IMR-90 (cell line): ENCODE data around the gene AMY1A. TPM values are rescaled to one million over a fixed set of nuclear protein-coding genes. Genes with fewer than 3 reads are reported as not detected.
"Not testable (repeated sequence)": the region's sequence is repeated elsewhere in the genome, so short reads cannot be mapped to it uniquely, and the experiment has no call there.

Experiments
- ATAC-seq: fragments of 200-7000 bp; cut with Tn5 transposase; 2 replicates; pipeline ENCODE4 v1.9.1; 2020; ENCODE audit warnings: low read depth, mild to moderate bottlenecking, moderate library complexity
- BruUV-seq: library from RNA; stranded (reverse); fragments of 400-500 nt; replicated peaks from 2 replicates; lab custom pipeline; 2021; lab: Mats Ljungman, UMichigan
- CTCF ChIA-PET: fragments of 300-600 bp; formaldehyde crosslinking; extraction: SDS; loops from one replicate; lab custom pipeline; 2021; ENCODE audit warnings: antibody characterized with exemption; lab: Yijun Ruan, JAX
- POLR2A ChIA-PET: fragments of 300-600 bp; sonication (Branson Sonifier 250); formaldehyde crosslinking; loops from one replicate; lab custom pipeline; 2022; ENCODE audit warnings: antibody characterized with exemption; ENCODE audit not compliant: unreplicated experiment; lab: Charles Lee
- DNase-seq: peaks from one replicate; pipeline ENCODE4 v3.0.0; 2013
- H2AFZ ChIP-seq: replicated peaks from 2 replicates; pipeline ENCODE3; 2013; ENCODE audit warnings: low read length, mild to moderate bottlenecking; ENCODE audit not compliant: poor library complexity
- H2AK5ac ChIP-seq: 2 replicates; pipeline ENCODE4 v1.6.1; 2013; ENCODE audit warnings: low read depth, low read length, inconsistent platforms
- H2AK9ac ChIP-seq: replicated peaks from 2 replicates; pipeline ENCODE3; 2013; ENCODE audit warnings: mild to moderate bottlenecking, low read depth, low read length, moderate library complexity; ENCODE audit not compliant: poor library complexity
- H2BK120ac ChIP-seq: 2 replicates; pipeline ENCODE4 v1.6.1; 2013; ENCODE audit warnings: low read depth, low read length, inconsistent platforms
- H2BK15ac ChIP-seq: 3 replicates; pipeline ENCODE4 v1.6.1; 2013; ENCODE audit warnings: low read depth, low read length, inconsistent platforms
- H2BK20ac ChIP-seq: 2 replicates; pipeline ENCODE4 v1.6.1; 2013; ENCODE audit warnings: low read depth, mild to moderate bottlenecking, inconsistent platforms, low read length, moderate library complexity
- H2BK5ac ChIP-seq: 2 replicates; pipeline ENCODE4 v1.6.1; 2013; ENCODE audit warnings: mild to moderate bottlenecking, low read depth, low read length, inconsistent platforms; ENCODE audit not compliant: poor library complexity, severe bottlenecking
- H3K14ac ChIP-seq: replicated peaks from 2 replicates; pipeline ENCODE4 v1.6.1; 2013; ENCODE audit warnings: low read depth, low read length, inconsistent platforms
- H3K18ac ChIP-seq: 2 replicates; pipeline ENCODE4 v1.6.1; 2013; ENCODE audit warnings: low read depth, low read length, control low read depth
- H3K23ac ChIP-seq: 2 replicates; pipeline ENCODE4 v1.6.1; 2013; ENCODE audit warnings: low read depth, low read length, inconsistent platforms
- H3K27ac ChIP-seq: 2 replicates; pipeline ENCODE4 v1.5.1; 2013; ENCODE audit warnings: mild to moderate bottlenecking, control low read depth, low read length; ENCODE audit not compliant: insufficient read depth
- H3K27me3 ChIP-seq: 2 replicates; pipeline ENCODE4 v1.6.1; 2013; ENCODE audit warnings: low read length; ENCODE audit not compliant: control insufficient read depth, insufficient read depth
- H3K36me3 ChIP-seq: 2 replicates; pipeline ENCODE4 v1.6.1; 2013; ENCODE audit warnings: low read length, mixed read lengths; ENCODE audit not compliant: control insufficient read depth, insufficient read depth
- H3K4ac ChIP-seq: 2 replicates; pipeline ENCODE4 v1.6.1; 2013; ENCODE audit warnings: low read depth, low read length, inconsistent platforms
- H3K4me1 ChIP-seq: 2 replicates; pipeline ENCODE4 v1.6.1; 2013; ENCODE audit warnings: low read length, mixed read lengths; ENCODE audit not compliant: control insufficient read depth, insufficient read depth
- H3K4me2 ChIP-seq: 2 replicates; pipeline ENCODE4 v1.6.1; 2013; ENCODE audit warnings: low read depth, mild to moderate bottlenecking, control low read depth, low read length, moderate library complexity
- H3K4me3 ChIP-seq: 2 replicates; pipeline ENCODE4 v1.5.1; 2013; ENCODE audit warnings: low read depth, mild to moderate bottlenecking, control low read depth, low read length, moderate library complexity; ENCODE audit not compliant: insufficient read depth
- H3K56ac ChIP-seq: 2 replicates; pipeline ENCODE4 v1.6.1; 2013; ENCODE audit warnings: low read length, inconsistent platforms; ENCODE audit not compliant: insufficient read depth; ENCODE audit errors: extremely low read depth
- H3K79me1 ChIP-seq, 2 experiments: 2 replicates each; pipeline ENCODE4 v1.6.1; 2013; ENCODE audit warnings: low read length in 2 of 2, inconsistent platforms in 1 of 2, low read depth in 1 of 2
- H3K9ac ChIP-seq: 2 replicates; pipeline ENCODE4 v1.6.1; 2013; ENCODE audit warnings: low read depth, low read length, control low read depth
- H3K9me1 ChIP-seq: 2 replicates; pipeline ENCODE4 v1.6.1; 2013; ENCODE audit warnings: low read length, inconsistent platforms; ENCODE audit not compliant: insufficient read depth
- H3K9me3 ChIP-seq: 2 replicates; pipeline ENCODE4 v1.6.1; 2013; ENCODE audit warnings: low read length; ENCODE audit not compliant: control insufficient read depth, insufficient read depth
- H4K20me1 ChIP-seq: 2 replicates; pipeline ENCODE4 v1.6.1; 2013; ENCODE audit warnings: low read length, inconsistent platforms; ENCODE audit not compliant: insufficient read depth
- H4K5ac ChIP-seq: 2 replicates; pipeline ENCODE4 v1.6.1; 2013; ENCODE audit warnings: mild to moderate bottlenecking, low read depth, low read length, control low read depth
- H4K8ac ChIP-seq, 2 experiments: 2 replicates each; pipeline ENCODE4 v1.6.1; 2013; ENCODE audit warnings: low read depth in 2 of 2, low read length in 2 of 2, control low read depth in 1 of 2, inconsistent platforms in 1 of 2
- H4K91ac ChIP-seq: 2 replicates; pipeline ENCODE4 v1.6.1; 2013; ENCODE audit warnings: low read depth, low read length, inconsistent platforms; ENCODE audit not compliant: insufficient read depth
- WGBS, 2 experiments: methylation state at CpG; one replicate each; pipeline versions ENCODE4 v1.1.5 to v1.1.7; 2013; ENCODE audit warnings: missing lambda C conversion rate in 2 of 2; ENCODE audit not compliant: insufficient read length in 1 of 2; ENCODE audit errors: extremely low coverage in 2 of 2; 5-methylcytosine and 5-hydroxymethylcytosine counted together
- dilution Hi-C: fragments of 300-500 bp; cut with HindIII; formaldehyde crosslinking; loops from one replicate; pipeline ENCODE4 v1.14.3; 2018; ENCODE audit warnings: low sequenced_read_pairs; ENCODE audit not compliant: unreplicated experiment
- in situ Hi-C: fragments of 300-500 bp; cut with MboI; formaldehyde crosslinking; loops from 3 replicates; pipeline ENCODE4 v1.14.3; 2019; ENCODE audit warnings: low sequenced_read_pairs, inconsistent platforms, mixed read lengths
- intact Hi-C: fragments of 100-400 bp; cut with micrococcal nuclease; formaldehyde crosslinking; loops from 2 replicates; pipeline ENCODE4 v1.10.0; 2022
- polyA plus RNA-seq, 3 experiments: library from polyadenylated mRNA; depleted of rRNA; stranded (reverse); fragments of >200 nt; gene quantifications; 2 replicates each; pipeline ENCODE4 v1.2.3, GENCODE V29; 2012; ENCODE audit warnings: low replicate concordance in 1 of 3
- total RNA-seq: library from RNA; depleted of rRNA; stranded (reverse); fragments of >200 nt; gene quantifications from 2 replicates; pipeline ENCODE4 v1.2.3, GENCODE V29; 2012

Gene AMY1A
- total and polyA plus RNA-seq, 2 of the 4 experiments (the other 2 are of a cell fraction) = not detected

DNA sequence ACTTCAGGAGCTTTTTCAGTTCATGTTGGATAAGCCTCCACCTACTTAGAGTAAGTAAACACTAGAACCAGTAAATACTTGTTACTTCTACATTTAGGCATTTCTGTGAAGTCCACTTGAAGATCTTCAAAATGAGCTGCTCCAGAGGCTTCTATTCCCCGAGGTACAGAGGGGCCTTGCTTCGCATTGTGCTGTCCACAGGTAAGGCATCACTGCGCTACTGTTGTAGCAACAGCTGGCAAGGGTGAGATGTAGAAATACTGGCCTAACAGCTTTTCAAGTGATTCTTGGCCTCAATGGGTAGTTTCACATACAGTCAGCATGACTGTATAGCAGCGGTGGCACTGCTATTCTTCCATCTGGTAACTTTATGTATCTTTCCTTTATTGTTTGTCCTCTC is 4.7 kb upstream of the AMY1A start:
- CTCF ChIA-PET, ATAC-seq, H4K91ac ChIP-seq: not testable (repeated sequence)

GRCh38 chr1:103654133-103654532 is 1.4 kb upstream of the AMY1A start:
- H3K4me1 ChIP-seq, H3K27ac ChIP-seq, H2AK5ac ChIP-seq, H4K5ac ChIP-seq, H4K20me1 ChIP-seq, BruUV-seq, H4K8ac ChIP-seq, ATAC-seq, H3K27me3 ChIP-seq, CTCF ChIA-PET, H3K9me3 ChIP-seq, H2BK5ac ChIP-seq, DNase-seq, H2AK9ac ChIP-seq, H3K9ac ChIP-seq, H4K91ac ChIP-seq, H3K79me1 ChIP-seq, H2AFZ ChIP-seq, H3K4me3 ChIP-seq, H2BK20ac ChIP-seq, H3K18ac ChIP-seq, H2BK15ac ChIP-seq, intact Hi-C loops, H3K36me3 ChIP-seq, H3K56ac ChIP-seq, H3K9me1 ChIP-seq, H3K4ac ChIP-seq, H3K4me2 ChIP-seq, POLR2A ChIA-PET, H2BK120ac ChIP-seq, in situ Hi-C loops, dilution Hi-C loops, H3K14ac ChIP-seq, H3K23ac ChIP-seq: not testable (repeated sequence)
- no CpG with 5 or more reads among the region's 6 CpGs for WGBS, 2 experiments

More for the DNA sequence above, 4.7 kb upstream of the AMY1A start:
- H2BK120ac ChIP-seq, H3K4ac ChIP-seq, H3K36me3 ChIP-seq, H3K4me2 ChIP-seq, H4K5ac ChIP-seq, H4K8ac ChIP-seq, H3K79me1 ChIP-seq, H3K9me1 ChIP-seq, H2BK20ac ChIP-seq, BruUV-seq, H3K27ac ChIP-seq, H2AK9ac ChIP-seq, H3K4me3 ChIP-seq, H2BK15ac ChIP-seq, H3K23ac ChIP-seq, H3K9me3 ChIP-seq, H3K14ac ChIP-seq, H2BK5ac ChIP-seq, H3K56ac ChIP-seq, POLR2A ChIA-PET, H3K27me3 ChIP-seq, in situ Hi-C loops, H2AFZ ChIP-seq, dilution Hi-C loops, H4K20me1 ChIP-seq, H3K4me1 ChIP-seq, H3K18ac ChIP-seq, DNase-seq, intact Hi-C loops, H3K9ac ChIP-seq, H2AK5ac ChIP-seq: not testable (repeated sequence)
- no CpG with 5 or more reads among the region's 4 CpGs for WGBS, 2 experiments
